Midbrain (tissue), 1 donor: ENCODE results near the gene ISOC2.

Experiments used
- DNase-seq: peaks from one replicate; lab custom pipeline; 2025; lab: John Stamatoyannopoulos, UW

Gene ISOC2

DNA sequence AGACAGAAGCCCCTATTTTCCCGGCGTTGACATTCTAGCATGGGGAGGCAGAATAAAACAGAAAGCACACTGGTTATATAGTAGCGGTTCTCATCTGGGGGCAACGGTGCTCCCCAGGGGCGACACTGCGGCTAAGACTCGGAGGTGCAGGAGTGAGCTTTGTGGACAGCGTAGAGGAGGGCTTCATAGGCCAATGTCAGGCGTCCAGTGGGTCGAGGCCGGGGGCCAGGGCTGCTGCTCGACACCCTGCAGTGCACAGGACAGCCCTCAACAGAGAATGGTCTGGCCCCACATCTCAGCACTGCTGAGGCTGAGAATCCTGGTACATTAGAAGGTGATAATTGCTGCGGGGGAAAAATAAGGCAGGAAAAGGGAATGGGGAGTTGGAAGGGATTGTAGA, 16.5 kb upstream of the ISOC2 start:
- no peak for DNase-seq

DNA sequence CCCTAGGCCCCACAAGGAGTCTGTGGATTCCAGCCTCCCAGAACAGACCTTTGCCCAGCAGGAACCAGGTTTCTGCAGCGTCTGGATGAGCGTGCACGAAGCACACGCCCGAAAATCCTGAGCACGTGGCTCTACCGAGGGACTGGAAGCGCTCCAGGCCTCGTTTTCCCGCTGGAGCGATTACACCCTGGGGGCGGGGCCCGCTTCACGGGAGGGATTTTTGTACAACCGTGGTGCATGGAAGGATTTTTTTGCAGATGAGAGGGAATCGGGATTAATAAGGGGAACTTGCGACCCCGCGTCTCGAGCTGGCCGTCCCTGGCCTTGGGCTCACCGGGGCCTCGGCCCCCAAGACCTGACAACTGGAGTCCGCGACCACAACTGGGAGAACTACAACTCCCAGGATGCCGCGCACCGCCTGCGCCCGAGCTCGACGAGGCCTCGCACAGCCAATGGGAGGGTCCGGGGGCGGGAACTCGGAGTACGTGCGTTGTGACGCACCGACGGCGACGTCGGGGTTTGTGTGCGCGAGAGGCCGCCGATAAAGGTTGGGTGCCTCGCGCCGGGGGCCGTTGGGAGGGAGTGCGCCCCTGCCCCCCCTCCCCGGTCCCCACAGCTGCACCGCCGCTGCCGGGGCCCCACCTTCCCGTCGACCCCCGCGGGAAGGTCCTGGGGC, 14.8 kb upstream of the ISOC2 start, which contains the start of gene ZNF628:
Gene ZNF628 (plus strand): TSS at position 518 of the 676 bp plus-strand sequence. CDS start 3,294 bp downstream, outside the sequence.
- peak; percentile 98 for DNase-seq

DNA sequence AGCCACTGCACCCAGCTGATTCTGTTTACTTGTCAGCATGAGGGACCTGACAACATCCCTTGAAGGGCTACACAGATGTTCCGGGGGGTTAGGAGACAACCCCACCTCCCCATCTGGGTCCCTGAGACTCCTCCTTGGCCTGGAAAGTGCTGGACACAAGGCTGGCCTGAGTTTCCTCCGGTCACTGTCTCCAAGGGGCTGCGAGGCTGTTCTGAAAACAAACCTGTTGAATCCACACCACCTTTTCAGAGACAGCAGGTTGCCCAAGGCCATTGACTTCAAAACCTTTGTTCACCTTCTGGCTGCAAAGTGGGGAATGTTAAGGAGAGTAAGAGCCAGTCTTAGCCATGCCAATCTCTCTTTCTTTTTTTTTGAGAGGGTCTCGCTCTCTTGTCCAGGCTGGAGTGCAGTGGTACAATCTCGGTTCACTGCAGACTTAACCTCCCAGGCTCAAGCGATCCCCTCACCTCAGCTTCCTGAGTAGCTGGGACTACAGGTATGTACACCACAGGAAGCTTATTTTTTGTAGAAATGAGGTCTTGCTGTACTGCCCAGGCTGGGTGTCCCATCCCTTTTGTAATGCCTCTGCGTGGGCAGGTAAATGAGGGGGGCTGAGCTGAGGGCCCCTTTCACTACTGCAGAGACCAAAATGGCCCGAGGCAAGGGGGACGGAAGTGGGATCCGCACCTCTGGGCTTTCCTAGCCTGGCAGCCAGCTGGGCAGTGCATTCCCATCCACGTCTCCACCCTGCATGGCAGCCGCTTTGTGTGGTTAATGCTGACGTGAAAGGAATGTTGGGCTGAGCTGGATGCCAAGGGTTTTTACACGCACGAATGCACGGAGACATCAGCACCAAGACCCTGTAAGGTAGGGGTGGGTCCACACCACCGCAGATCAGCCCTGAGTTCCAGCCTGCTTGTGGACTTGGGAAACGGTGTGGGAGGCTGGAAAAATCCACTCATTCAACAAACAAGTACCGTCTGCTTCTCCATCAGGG, 13.1 kb upstream of the ISOC2 start:
- DNase-seq: no peak

DNA sequence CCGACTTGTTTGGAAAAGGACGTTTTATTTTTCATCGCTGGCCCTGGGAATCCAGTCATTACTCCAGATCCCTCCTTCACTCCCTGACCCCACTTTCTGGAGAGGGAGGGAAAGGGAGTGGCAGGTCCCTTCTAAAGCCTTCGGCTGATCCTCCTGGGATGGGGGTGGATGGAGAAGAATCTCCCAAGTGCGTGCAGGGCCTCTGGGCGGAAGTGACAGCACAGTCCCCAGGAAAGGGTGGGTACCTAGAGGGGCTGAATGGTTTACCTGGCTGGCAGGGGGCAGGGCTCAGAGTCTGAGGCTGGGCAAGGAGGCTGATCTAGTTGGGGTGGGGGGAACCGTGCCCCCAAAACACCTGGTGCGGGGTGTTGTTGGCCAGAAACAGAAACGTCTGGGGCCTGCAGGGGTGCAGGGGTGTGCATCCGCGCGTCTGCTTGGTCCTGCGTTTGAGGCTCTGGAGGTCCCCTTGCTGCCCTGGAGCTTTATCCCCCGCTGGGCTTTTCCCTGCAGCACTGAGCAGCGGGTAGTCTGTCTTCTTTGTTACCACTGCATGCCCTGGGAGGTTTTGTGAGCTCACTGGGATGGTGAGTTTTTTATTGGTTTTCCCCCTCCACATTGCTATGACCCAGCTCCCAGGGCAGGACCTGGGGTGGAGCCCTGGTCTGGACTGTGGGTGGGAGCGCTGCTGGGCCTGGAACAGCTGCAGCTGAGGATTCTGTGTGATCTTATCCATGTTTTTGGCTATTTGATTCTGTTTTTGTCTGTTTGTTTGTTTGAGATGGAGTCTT, 12.0 kb upstream of the ISOC2 start:
- DNase-seq: no peak

DNA sequence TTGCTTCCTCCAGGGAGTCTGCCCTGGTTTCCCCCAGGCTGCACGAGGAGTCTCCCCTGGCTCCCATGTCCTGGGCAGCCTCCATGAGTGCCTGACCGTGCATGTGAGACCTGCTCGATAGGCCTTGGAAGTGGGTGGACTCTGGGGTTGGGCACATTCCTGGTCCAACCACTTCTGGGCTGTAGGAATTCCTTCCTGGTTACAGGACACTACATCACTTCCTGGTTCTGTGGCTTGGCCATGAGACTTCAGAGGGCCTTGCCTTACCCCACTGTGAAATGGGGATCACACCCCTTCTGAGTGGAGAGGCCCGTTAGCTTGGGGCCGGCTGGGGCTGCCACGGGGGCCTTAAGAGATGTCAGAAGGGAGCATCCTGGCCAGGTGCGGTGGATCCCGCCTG, 11.0 kb upstream of the ISOC2 start:
- no peak for DNase-seq

DNA sequence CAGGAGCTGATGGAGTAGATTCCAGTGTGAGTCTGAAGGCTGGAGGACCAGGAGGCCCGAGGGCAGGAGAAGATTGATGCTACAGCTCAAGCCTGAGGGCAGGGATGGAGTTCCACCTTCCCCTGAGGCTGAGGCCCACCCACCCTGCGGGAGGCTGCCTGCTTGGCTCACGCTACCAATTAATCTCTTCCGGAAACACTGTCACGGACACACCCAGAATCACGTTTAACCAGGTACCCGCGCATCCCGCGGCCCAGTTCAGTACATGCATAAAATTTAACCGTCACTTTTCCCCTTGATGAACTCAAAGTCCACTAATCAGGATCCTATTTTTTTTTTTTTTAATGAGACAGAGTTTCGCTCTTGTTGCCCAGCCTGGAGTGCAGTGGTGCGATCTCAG, 9.8 kb upstream of the ISOC2 start:
- DNase-seq: no peak

DNA sequence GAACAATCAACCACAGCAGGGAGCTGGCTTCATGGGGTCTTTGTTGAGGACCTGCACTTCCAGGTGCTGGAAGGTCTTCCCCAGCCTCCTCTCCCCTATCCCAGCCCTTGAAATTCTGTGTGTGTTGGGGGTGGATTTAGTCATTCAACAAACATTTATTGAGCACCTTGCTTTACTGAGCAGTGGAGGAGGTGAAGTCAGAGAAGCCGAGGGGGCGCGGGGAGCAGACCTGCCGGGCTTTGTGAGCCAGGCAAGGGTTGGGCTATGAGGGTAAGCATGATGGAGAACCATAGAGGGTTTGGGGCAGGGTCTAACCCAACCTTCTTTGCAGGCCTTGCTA, 6.6 kb upstream of the ISOC2 start:
- DNase-seq: no peak

DNA sequence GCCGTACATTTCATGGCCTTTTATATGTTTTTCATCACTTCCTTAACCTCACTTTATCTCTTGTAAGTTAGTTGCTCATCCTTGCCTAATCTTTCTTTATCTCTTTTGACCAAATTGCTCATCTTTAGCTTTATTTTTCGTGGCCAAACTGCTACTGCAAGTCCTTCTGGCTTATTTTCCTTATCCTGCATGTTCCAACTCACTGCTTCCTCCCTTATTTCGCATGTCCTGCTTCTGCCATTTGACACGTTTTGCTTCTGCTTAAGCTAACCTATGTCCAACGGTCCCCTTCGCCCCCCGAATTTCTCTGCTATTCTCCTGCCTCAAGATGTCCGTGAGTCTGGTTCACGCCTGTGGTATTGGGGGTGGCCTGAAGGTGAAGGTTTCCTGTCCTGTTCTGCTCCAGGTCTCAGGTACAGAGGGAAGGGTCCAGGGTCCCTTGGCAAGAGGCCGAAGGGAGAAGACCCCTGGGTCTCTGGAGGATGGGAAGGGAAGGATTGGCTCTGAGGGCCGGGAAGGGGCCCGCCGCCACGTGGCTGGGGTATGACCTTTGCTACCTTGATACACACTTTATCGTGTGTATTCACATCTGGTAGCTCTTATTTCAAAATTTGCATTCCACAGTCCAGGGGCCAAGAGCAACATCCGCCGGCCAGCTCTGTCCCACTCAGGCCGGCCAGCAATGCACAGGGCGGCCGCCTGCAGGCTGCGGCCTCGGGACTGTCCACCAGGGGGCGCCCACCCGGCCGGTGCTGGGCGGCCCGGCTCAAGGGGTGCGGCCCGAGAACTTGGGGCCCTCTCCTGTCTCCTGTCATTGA, 6.0 kb upstream of the ISOC2 start:
- DNase-seq: peak; percentile 61

DNA sequence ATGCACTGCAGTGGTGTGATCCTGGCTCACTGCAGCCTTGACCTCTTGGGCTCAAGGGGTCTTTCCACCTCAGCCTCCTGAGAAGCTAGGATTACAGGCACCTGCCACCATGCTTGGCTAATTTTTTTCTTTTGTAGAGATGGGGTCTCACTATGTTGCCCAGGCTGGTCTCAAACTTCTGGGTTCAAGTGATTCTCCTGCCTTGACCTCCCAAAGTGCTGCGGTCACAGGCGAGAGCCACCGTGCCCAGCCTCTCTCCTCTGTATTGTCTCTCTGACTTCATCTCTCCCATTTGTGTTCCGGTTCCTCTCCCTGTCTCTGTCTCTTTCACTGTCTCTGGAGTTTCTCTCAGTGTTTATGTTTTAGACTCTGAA, 4.8 kb upstream of the ISOC2 start:
- DNase-seq: no peak

DNA sequence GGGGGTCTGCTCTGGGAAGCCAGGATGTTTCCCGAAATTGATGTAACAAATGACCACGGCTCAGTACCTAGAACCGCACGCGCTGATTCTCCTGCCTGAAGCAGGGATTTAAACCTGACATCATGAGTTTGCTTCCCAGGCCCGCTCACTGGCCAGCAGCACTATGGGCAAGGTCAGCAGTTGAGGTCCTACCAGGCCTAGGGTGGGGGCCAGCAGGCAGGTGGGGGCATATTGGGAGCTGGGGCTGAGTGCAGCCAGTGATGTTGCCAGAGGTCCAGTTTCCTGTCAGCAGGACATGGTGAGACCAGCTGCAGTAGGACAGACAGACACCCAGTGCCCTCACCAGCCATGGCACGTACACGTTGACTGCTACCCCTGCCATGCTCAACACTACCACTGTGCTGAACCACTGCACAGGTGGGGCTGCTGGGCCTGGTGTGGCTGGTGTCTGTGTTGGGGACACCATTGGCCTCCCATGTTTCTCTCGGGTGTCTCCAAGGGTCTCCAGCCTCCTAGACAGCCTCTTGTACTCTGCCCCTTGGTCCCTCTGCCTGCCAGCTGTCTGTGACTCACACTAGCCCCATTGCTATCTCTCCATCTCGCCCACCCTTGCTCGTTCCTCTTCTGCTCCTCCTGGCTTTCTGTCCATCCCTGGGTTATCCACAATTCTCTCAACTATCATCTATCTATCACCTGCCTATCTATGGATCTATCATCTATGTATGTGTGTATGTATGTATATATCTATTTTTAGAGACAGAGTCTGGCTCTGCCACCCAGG, 4.2 kb upstream of the ISOC2 start:
- no peak for DNase-seq

DNA sequence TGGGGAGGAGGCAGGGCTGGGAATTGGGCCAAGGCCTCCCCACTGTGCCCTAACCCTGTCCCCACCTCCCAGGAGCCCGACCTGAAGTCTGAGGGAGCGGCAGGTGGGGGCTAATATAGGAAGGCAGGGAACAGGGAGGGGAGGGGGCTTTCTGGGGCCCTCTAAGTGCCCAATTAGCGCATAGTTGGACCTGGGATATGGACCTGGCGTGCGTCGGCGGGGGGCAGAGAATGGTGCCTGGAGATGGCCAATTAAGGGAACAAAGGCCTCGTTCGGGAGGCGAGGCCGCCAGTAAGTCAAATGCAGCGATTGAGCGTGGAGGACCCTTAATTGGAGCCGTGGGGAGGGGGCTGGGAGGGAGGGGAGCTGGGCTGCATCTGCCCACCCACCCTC, 3.2 kb upstream of the ISOC2 start, which contains the start of gene C19orf85:
Gene C19orf85 (minus strand): TSS at position 90 of the 393 bp plus-strand sequence. CDS start 197 bp downstream, outside the sequence.
- no peak for DNase-seq

DNA sequence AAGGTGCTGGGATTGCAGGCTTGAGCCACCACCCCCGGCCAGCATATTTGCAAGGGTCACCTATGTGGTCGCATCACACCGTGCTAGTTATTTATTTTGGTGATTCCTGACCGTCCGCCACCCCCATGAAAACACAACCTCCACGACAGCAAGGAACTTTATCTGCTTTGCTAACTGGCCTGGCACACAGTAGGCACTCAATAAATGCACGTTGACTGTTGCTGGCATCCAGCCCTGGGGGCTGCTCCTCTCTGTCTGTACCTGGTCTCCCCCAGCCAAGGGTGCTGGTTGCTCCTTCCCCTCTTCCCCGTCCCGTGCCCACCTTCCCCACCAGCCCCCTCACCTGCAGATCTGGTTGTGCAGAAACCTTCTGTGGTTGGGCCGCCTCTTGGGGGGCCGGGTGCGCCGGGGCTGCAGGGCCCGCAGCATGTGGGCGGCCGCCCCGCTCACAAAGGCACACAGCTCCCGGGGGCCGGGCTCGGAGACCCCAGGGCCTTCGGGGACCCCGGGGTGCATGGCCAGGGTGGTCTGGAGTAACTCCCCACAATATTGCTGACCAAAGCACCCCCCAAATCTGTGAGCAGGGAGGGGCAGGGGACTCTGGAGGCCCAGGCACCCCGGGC, 2.7 kb upstream of the ISOC2 start:
- DNase-seq: no peak

DNA sequence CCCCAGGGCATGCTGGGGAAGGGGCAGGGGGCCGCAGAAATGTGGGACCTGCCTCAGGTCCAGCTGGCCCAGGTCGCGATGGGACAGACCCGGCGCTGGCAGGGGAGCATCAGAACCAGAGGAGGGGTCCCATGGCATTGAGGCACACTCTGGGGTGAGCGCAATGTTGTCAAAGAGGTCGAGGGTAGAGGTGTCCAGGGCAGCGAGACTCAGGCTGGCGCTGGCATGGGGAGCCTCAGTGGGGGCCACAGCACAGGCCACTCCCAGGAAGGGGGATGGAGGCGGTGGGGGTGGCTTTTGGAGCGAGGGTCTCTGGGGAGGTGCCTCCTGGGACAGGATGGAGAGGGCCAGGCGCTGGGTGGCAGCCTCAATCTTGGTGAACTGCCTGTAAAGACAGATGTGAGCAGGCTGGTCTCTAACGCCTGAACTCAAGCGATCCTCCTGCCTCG, 2.2 kb upstream of the ISOC2 start:
- DNase-seq: no peak

DNA sequence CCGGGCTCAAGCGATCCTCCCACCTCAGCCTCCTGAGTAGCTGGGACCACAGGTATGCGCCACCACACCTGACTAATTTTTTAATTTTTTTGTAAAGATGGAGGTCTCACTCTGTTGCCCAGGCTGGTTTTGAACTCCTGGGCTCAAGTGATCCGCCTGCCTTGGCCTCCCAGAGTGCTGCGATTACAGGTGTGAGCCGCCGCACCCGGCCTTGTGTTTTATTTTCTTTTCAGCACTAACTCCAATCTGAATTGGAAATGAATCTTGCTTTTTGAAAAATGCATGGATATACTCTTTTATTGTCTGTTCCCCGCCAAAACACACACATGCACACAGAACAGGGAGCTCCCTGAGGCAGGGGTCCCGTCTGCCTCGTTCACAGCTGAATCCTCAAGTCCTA, 1.3 kb upstream of the ISOC2 start:
- DNase-seq: no peak

DNA sequence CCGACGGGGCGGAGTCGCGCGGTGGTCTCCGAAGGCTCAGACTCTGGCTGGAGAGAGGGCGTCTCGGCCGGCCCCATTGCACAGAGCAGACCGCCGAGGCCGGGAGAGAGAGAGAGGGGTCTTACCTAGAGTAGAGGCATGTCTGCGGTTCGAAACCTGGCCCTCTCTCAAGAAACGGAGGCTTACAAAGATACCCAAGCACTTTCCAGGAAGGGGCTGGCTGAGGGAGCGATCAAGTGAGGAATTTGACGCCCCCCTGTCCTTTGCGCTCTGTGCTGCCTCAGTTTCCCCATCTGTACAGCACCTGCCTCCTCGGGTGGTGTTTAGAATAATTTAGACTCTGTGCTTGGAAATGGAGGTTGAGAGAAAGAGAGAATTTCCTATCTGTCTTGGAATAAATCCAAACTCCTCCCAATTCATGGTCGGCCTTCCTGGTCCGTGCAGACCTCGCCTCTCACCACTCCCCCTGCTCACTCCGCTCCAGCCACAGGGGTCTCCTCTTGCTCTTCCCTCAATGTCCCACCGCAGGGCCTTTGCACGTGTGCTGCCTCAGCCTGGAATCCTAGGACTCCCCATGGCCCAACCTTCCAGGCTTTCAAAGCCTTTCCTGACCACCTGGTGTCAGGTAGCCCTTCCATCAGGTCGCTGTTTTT, 658 bp upstream of the ISOC2 start:
- no peak for DNase-seq

DNA sequence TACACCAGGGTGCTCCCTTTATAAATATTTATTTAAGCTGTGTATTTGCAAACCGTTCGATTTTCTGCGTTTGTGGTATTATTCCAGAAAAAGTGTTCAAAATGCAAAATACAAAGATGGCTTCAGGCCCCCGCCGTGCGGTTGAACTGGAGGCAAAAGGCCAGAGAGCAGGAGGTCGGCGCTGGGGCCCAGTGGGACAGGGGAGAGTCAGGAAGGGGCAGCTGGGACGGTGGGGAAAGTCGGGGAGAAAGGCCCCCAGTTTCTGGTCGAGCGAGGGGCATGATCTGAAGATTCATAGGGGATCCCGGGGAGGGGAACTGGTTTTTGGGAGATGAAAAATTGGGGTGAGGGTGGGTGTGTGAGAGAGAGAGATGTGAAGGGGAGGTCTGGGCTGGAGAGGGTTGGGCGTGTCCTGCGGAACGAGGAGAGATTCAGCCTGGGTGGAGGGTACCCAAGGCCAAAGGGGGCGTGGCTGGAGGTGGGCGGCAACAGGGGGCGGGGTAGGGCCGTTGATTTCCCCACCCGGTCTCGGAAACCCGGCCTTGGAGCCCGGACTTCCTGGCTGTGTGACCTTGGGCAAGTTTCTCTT, 678 bp downstream of the ISOC2 start:
- DNase-seq: no peak

DNA sequence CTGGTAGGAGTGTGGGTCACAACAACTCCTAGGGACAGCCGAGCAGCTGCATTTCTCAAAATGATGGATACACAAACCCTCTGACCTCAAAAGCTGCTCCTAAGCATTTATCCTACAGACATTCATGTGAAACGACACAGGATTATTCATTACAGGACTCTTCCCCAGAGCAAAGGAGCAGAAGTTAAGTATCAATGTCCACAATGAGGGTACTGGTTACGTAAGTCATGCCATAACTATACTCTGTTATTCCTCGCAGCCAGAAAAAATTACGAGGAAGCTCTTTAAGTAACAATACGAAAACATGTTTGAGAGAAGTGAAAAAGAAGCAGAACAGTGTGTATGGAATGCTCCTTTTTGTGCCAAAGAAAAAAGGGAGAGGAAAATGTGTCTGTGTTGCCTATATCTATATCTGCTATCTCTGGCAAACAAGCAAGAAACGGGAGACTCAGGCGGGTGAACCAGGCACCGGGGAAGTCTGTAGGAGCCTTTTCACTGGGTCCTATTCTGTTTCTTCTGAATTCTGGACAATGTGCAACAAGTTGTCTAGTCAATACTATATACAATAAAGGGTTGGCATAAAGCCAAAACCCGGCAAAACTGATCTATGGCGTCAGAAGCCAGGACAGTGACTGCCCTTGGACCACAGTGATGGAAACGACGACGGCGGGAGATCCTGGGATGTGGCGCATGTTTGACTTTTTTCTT, 1.3 kb downstream of the ISOC2 start:
- peak; percentile 19 for DNase-seq

DNA sequence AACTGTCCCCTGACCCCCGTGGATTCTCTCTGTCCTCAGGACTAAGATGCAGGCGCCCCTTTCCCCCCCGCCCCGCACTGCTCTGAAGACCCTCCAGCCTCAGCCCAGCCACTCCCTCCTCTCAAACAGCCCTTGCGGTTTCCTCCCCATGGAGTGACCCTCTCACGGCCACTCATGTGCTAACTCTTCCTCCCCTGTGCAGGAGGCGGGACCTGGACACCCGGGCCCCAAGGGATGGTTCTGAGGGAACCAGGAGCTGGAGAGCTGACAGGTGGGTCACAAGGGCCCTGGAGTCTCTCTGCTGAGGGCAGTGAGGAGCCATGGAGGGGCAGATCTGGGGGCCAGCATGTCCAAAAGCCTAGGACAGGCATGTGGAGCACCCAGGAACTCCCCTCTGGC, 1.9 kb downstream of the ISOC2 start:
- DNase-seq: no peak
